ENCODE measurements around the gene RPH3AL.

The RPH3AL gene

DNA sequence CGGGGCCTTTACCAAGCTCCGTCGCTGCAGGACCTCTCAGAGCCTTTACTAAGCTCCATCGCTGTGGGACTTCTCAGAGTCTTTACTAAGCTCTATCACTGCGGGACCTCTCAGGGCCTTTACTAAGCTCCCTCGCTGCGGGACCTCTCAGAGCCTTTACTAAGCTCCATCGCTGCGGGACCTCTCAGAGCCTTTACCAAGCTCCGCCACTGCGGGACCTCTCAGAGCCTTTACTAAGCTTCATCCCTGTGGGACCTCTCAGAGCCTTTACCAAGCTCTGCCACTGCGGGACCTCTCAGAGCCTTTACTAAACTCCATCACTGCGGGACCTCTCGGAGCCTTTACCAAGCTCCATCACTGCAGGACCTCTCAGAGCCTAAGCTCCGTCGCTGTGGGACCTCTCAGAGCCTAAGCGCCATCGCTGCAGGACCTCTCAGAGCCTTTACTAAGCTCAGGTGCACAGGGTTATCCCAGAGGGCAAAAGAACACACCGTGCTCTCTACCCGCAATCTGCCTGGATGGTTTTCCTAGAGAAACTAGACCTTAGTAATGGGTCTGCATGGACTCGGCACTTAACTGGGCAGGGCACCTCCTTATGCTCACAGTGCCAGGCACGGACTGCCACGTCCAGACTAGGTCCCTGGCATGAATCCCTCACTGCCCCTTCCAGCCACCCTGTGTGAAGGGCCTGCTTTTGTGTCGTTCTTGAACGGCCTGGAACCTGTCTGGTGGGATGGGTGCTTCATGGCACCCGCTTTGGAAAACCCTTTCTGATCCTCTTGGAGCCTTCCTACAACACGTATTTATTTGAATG lies 101.9 kb downstream of the RPH3AL start:
- H3K4me3 ChIP-seq (ENCODE audit: low read depth, low read length), result no peak overlapping the region
- no peak for DNase-seq (ENCODE audit: low read depth)
- TF ChIP-seq POLR2A (IDR thresholded peaks at IDR 0.05; ENCODE audit: extremely low read depth, insufficient read length) (no peak), MAX (IDR thresholded peaks at IDR 0.05; ENCODE audit: low read depth, low read length) (no peak), MYC (IDR thresholded peaks at IDR 0.05; ENCODE audit: low read depth, low read length) (no peak)
- TF ChIP-seq, protein P1, sequence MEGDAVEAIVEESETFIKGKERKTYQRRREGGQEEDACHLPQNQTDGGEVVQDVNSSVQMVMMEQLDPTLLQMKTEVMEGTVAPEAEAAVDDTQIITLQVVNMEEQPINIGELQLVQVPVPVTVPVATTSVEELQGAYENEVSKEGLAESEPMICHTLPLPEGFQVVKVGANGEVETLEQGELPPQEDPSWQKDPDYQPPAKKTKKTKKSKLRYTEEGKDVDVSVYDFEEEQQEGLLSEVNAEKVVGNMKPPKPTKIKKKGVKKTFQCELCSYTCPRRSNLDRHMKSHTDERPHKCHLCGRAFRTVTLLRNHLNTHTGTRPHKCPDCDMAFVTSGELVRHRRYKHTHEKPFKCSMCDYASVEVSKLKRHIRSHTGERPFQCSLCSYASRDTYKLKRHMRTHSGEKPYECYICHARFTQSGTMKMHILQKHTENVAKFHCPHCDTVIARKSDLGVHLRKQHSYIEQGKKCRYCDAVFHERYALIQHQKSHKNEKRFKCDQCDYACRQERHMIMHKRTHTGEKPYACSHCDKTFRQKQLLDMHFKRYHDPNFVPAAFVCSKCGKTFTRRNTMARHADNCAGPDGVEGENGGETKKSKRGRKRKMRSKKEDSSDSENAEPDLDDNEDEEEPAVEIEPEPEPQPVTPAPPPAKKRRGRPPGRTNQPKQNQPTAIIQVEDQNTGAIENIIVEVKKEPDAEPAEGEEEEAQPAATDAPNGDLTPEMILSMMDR (IDR thresholded peaks at IDR 0.05; ENCODE audit: low read depth, low read length), result no peak

- no peak for TF ChIP-seq MYC (IDR thresholded peaks at IDR 0.05; ENCODE audit: low read depth, low read length)
- TF ChIP-seq, protein P1 (IDR thresholded peaks at IDR 0.05; ENCODE audit: low read depth, low read length), result no peak
- TF ChIP-seq MAX (IDR thresholded peaks at IDR 0.05; ENCODE audit: low read depth, low read length), result no peak
- TF ChIP-seq POLR2A (IDR thresholded peaks at IDR 0.05; ENCODE audit: extremely low read depth, insufficient read length), result no peak
- H3K4me3 ChIP-seq (ENCODE audit: low read depth, low read length), result no peak overlapping the region
- DNase-seq (ENCODE audit: low read depth), result no peak
Measured at GRCh38 chr17:249236-249993, 103.2 kb downstream of the RPH3AL start.

- no peak overlapping the region for H3K4me3 ChIP-seq (ENCODE audit: low read depth, low read length)
- TF ChIP-seq POLR2A (IDR thresholded peaks at IDR 0.05; ENCODE audit: extremely low read depth, insufficient read length) (no peak), MYC (IDR thresholded peaks at IDR 0.05; ENCODE audit: low read depth, low read length) (no peak), MAX (IDR thresholded peaks at IDR 0.05; ENCODE audit: low read depth, low read length) (no peak)
- TF ChIP-seq, protein P1 (IDR thresholded peaks at IDR 0.05; ENCODE audit: low read depth, low read length), result no peak
- no peak for DNase-seq (ENCODE audit: low read depth)
Measured at GRCh38 chr17:248337-249235, 104.0 kb downstream of the RPH3AL start.

GRCh38 chr17:247767-248166 lies 104.8 kb downstream of the RPH3AL start:
- H3K4me3 ChIP-seq (ENCODE audit: low read depth, low read length), result no peak overlapping the region
- DNase-seq (ENCODE audit: low read depth), result no peak

More at GRCh38 chr17:247767-248166, 104.8 kb downstream of the RPH3AL start:
- TF ChIP-seq, protein P1 (IDR thresholded peaks at IDR 0.05; ENCODE audit: low read depth, low read length), result no peak
- TF ChIP-seq MYC (IDR thresholded peaks at IDR 0.05; ENCODE audit: low read depth, low read length) (no peak), MAX (IDR thresholded peaks at IDR 0.05; ENCODE audit: low read depth, low read length) (no peak), POLR2A (IDR thresholded peaks at IDR 0.05; ENCODE audit: extremely low read depth, insufficient read length) (no peak)

Measured in NB4 (cell line).